Calu3 (cell line): ENCODE data around the gene TEAD1. TPM values are rescaled to one million over a fixed set of nuclear protein-coding genes. Genes with fewer than 3 reads are reported as not detected.

Experiments
- BruUV-seq: library from RNA; stranded (reverse); fragments of 400-500 nt; replicated peaks from 2 replicates; lab custom pipeline; 2021; lab: Mats Ljungman, UMichigan
- CTCF ChIA-PET: fragments of 300-600 bp; sonication (Branson Sonifier 250); formaldehyde crosslinking; loops from one replicate; lab custom pipeline; 2022; ENCODE audit warnings: antibody characterized with exemption; lab: Charles Lee
- DNase-seq: peaks from one replicate; pipeline ENCODE4 v3.0.0; 2022
- H3K27ac Mint-ChIP-seq: one replicate; pipeline ENCODE4 v1.8.0; 2022; ENCODE audit warnings: mixed read lengths; ENCODE audit not compliant: unreplicated experiment
- H3K27me3 Mint-ChIP-seq: one replicate; pipeline ENCODE4 v1.8.0; 2022; ENCODE audit warnings: mixed read lengths; ENCODE audit not compliant: unreplicated experiment
- H3K36me3 Mint-ChIP-seq: one replicate; pipeline ENCODE4 v1.8.0; 2022; ENCODE audit warnings: mild to moderate bottlenecking, moderate library complexity, mixed read lengths; ENCODE audit not compliant: insufficient read depth, unreplicated experiment
- H3K4me1 Mint-ChIP-seq: one replicate; pipeline ENCODE4 v1.8.0; 2022; ENCODE audit warnings: mild to moderate bottlenecking, low read depth, mixed read lengths; ENCODE audit not compliant: unreplicated experiment
- H3K4me3 Mint-ChIP-seq: one replicate; pipeline ENCODE4 v1.8.0; 2022; ENCODE audit warnings: mild to moderate bottlenecking, low read depth, moderate library complexity, mixed read lengths; ENCODE audit not compliant: unreplicated experiment
- H3K9me3 Mint-ChIP-seq: one replicate; pipeline ENCODE4 v1.8.0; 2022; ENCODE audit warnings: low read depth, mixed read lengths; ENCODE audit not compliant: unreplicated experiment
- CTCF ChIP-seq: fragments of 200-600 bp; IDR thresholded peaks from one replicate; pipeline ENCODE4 v1.8.0; 2022; ENCODE audit warnings: antibody characterized with exemption; ENCODE audit not compliant: unreplicated experiment
- intact Hi-C: fragments of 100-400 bp; cut with micrococcal nuclease; formaldehyde crosslinking; loops from one replicate; pipeline ENCODE4 v1.10.0; 2022; ENCODE audit not compliant: unreplicated experiment
- total RNA-seq: library from RNA; stranded (reverse); gene quantifications from 2 replicates; pipeline ENCODE4 v1.2.3, GENCODE V29; 2022

TEAD1 gene
- total RNA-seq, 1 experiment from 2014 or later: 104 TPM

- no peaks in the 10 kb centered on the region for H3K9me3 Mint-ChIP-seq
- peaks cover 20% of the 10 kb centered on the region for H3K4me1 Mint-ChIP-seq
- BruUV-seq: no TSS peak
- CTCF ChIA-PET: no interaction called here
- H3K27me3 Mint-ChIP-seq: no peaks in the 10 kb centered on the region
- no peak for TF ChIP-seq CTCF
- no peak for DNase-seq
- peaks cover 4% of the 10 kb centered on the region for H3K36me3 Mint-ChIP-seq
- intact Hi-C loops: no loop called here
- no peak overlapping the region for H3K4me3 Mint-ChIP-seq
- no peak overlapping the region for H3K27ac Mint-ChIP-seq
These were observed 109.5 kb downstream of the TEAD1 start for GRCh38 chr11:12783765-12784164.

DNA sequence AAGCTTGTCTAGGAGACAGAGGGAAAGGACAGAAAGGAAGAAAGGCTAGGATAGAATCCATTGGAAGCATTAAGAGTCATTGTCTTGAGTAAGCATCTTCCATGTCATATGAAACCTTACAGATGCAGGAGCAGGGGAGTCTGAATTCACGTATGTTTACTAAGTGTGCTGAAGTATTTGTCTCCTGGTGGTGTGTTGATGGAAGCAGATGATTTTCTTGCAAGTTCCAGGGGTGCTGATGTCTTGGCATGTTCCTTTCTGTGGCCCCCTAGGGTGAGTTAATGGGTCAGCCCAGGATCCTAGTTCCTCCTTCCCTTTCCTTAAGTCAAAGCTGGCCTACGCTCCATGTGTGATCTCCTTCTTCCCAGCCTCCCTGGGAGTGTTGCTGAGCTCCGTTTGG is 110.2 kb downstream of the TEAD1 start:
- Mint-ChIP-seq H3K4me3 (no peak overlapping the region), H3K27ac (no peak overlapping the region), H3K27me3 (no peaks in the 10 kb centered on the region), H3K4me1 (peaks cover 20% of the 10 kb centered on the region), H3K36me3 (peaks cover 4% of the 10 kb centered on the region), H3K9me3 (no peaks in the 10 kb centered on the region)
- DNase-seq: no peak
- BruUV-seq: no TSS peak
- CTCF ChIA-PET: interaction anchor here (0.9 to 1.1 kb wide), 2 partner anchors 15 to 38 kb away, joined by 3 to 4 read pairs; no protein-coding TSS in a partner anchor
- no peak for TF ChIP-seq CTCF
- intact Hi-C loops: no loop called here

DNA sequence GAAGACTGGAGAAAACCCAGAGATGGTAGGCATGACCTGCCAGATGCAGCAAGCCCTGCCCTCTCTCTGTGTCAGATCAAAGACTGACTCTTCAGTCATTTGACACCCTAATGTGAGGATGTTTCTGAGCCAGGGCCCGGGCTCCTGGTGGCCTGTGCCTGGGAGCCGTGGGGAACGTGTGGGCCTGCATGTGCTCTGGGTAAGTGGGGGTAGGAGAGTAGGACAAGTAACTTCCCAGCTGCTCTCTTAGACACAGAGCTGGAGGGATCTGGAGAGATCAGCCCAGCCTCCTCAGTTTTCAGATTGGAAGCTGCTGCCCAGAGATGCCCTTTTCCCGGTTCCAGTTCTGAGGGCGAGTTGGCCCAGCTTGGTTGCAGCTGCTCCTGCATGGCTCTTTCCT is 110.8 kb downstream of the TEAD1 start:
- Mint-ChIP-seq H3K4me1 (peaks cover 20% of the 10 kb centered on the region), H3K9me3 (no peaks in the 10 kb centered on the region), H3K27me3 (no peaks in the 10 kb centered on the region), H3K4me3 (no peak overlapping the region), H3K27ac (no peak overlapping the region), H3K36me3 (peaks cover 4% of the 10 kb centered on the region)
- no peak for TF ChIP-seq CTCF
- BruUV-seq: no TSS peak
- intact Hi-C loops: no loop called here
- CTCF ChIA-PET: interaction anchor here (0.9 to 1.1 kb wide), 2 partner anchors 15 to 38 kb away, joined by 3 to 4 read pairs; no protein-coding TSS in a partner anchor
- no peak for DNase-seq

DNA sequence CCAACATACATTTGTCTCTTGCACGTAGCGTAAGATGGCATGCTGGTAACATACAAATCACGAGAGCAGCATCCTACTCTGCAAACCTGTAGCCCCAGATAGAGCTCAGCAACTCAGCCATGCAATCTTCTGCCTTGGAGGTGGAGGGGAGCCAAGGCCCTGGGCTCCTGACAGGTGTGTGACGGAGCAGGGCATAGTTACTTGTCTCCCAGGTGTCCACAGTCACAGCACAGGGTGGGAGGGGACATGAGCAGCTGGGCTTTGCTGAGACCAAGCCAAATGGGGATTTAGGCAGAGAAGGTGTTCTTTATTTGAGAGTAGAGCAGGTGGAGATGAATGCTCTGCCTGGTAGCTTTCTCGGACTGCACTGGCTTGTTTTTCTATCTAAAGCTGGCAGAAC is 111.7 kb downstream of the TEAD1 start:
- Mint-ChIP-seq H3K9me3 (no peaks in the 10 kb centered on the region), H3K4me1 (peaks cover 20% of the 10 kb centered on the region), H3K36me3 (peaks cover 4% of the 10 kb centered on the region), H3K27me3 (no peaks in the 10 kb centered on the region), H3K27ac (no peak overlapping the region), H3K4me3 (no peak overlapping the region)
- TF ChIP-seq CTCF: no peak
- CTCF ChIA-PET: no interaction called here
- intact Hi-C loops: no loop called here
- no TSS peak for BruUV-seq
- no peak for DNase-seq
